ENCODE data around the gene IL34. TPM values are rescaled to one million over a fixed set of nuclear protein-coding genes. Genes with fewer than 3 reads are reported as not detected.
A peak's percentile ranks its signal among the peaks of the same experiment; 100 is the strongest.

Gene IL34
- polyA plus RNA-seq, 1 of the 3 experiments (the other 2 are of a cell fraction): 0.18 TPM

- Histone ChIP-seq H3K4me3 (ENCODE audit: low read depth in 2 of 2, low read length in 1 of 2) (no peak overlapping the region), H3K9me2 (no peaks in the 10 kb centered on the region), H3K36me3 (replicated peaks in 1 of 2; ENCODE audit: control insufficient read depth in 1 of 2, insufficient read depth in 2 of 2, low read length in 1 of 2) (no peaks in the 10 kb centered on the region), H3K4me2 (peak overlapping the region; percentile 74), H3K27ac (ENCODE audit: low read depth in 2 of 2, low read length in 1 of 2) (peak overlapping the region; percentile 88 to 98), H3K9me3 (no peaks in the 10 kb centered on the region), H3K79me2 (ENCODE audit: insufficient read depth) (no peaks in the 10 kb centered on the region), H3K27me3 (ENCODE audit: insufficient read depth) (no peaks in the 10 kb centered on the region), H4K20me1 (ENCODE audit: insufficient read depth) (no peaks in the 10 kb centered on the region), H3K4me1 (ENCODE audit: control insufficient read depth in 1 of 2, insufficient read depth in 2 of 2, low read depth in 1 of 2, low read length in 1 of 2) (peaks cover 62 to 100% of the 10 kb centered on the region in 2 experiments), H2AFZ (ENCODE audit: low read depth) (no peak overlapping the region), H3F3A (replicated peaks; ENCODE audit: insufficient read depth) (peaks cover 12% of the 10 kb centered on the region), H3K9ac (peak overlapping the region; percentile 81)
- 77% methylated on average over 7 of the region's 14 CpGs for WGBS (ENCODE audit: low lambda C conversion rate)
- ChIA-PET POLR2A (interaction anchor here (0.7 to 1.6 kb wide), 3 partner anchors 11 to 930 kb away, joined by 3 to 4 read pairs (median 4); no protein-coding TSS in a partner anchor), CTCF (interaction anchor here (1.0 to 2.4 kb wide), 5 partner anchors 17 to 79 kb away, joined by 4 to 12 read pairs (median 4); no protein-coding TSS in a partner anchor)
- DNase-seq: no peak
- TF ChIP-seq ELF1 (IDR thresholded peaks at IDR 0.05) (no peak), MEF2A (IDR thresholded peaks at IDR 0.05; ENCODE audit: borderline replicate concordance, low read depth) (no peak; the same call in 1 of the 2 replicates), FOXJ3 (CRISPR knock-in tag; IDR thresholded peaks at IDR 0.05) (no peak), GABPA (IDR thresholded peaks at IDR 0.05; ENCODE audit: low read depth) (no peak), RCOR1 (IDR thresholded peaks at IDR 0.05; ENCODE audit: low read length) (no peak), SIN3A (IDR thresholded peaks at IDR 0.05; ENCODE audit: borderline replicate concordance, low read depth, low read length) (no peak), EP300 (IDR thresholded peaks at IDR 0.05; ENCODE audit: borderline replicate concordance in 1 of 2, low read depth in 1 of 2, low read length in 1 of 2) (no peak), GATA2 (CRISPR knock-in tag; IDR thresholded peaks at IDR 0.05) (no peak), SMC3 (IDR thresholded peaks at IDR 0.05; ENCODE audit: low read depth, low read length) (no peak), JUND (IDR thresholded peaks at IDR 0.05) (no peak), RFX5 (IDR thresholded peaks at IDR 0.05; ENCODE audit: low read length) (no peak), MAX (IDR thresholded peaks at IDR 0.05; ENCODE audit: low read depth) (no peak)
Measured at GRCh38 chr16:70692130-70692872, 45.9 kb downstream of the IL34 start.

GRCh38 chr16:70692873-70693671, 46.7 kb downstream of the IL34 start:
- Histone ChIP-seq H3K27ac (ENCODE audit: low read depth in 2 of 2, low read length in 1 of 2) (peak overlapping the region; percentile 88 to 98), H3K9me3 (no peaks in the 10 kb centered on the region), H3F3A (replicated peaks; ENCODE audit: insufficient read depth) (peaks cover 12% of the 10 kb centered on the region), H3K4me3 (ENCODE audit: low read depth in 2 of 2, low read length in 1 of 2) (no peak overlapping the region), H3K27me3 (ENCODE audit: insufficient read depth) (no peaks in the 10 kb centered on the region), H3K36me3 (replicated peaks in 1 of 2; ENCODE audit: control insufficient read depth in 1 of 2, insufficient read depth in 2 of 2, low read length in 1 of 2) (no peaks in the 10 kb centered on the region), H3K9me2 (no peaks in the 10 kb centered on the region), H3K4me1 (ENCODE audit: control insufficient read depth in 1 of 2, insufficient read depth in 2 of 2, low read depth in 1 of 2, low read length in 1 of 2) (peaks cover 54 to 99% of the 10 kb centered on the region in 2 experiments), H4K20me1 (ENCODE audit: insufficient read depth) (no peaks in the 10 kb centered on the region), H3K4me2 (peak overlapping the region; percentile 74; the same call in 1 of the 2 replicates), H3K9ac (peak overlapping the region; percentile 81), H2AFZ (ENCODE audit: low read depth) (no peak overlapping the region), H3K79me2 (ENCODE audit: insufficient read depth) (no peaks in the 10 kb centered on the region)
- ChIA-PET CTCF (interaction anchor here (1.0 to 2.3 kb wide), 4 partner anchors 9 to 78 kb away, joined by 3 to 12 read pairs (median 4); no protein-coding TSS in a partner anchor), POLR2A (interaction anchor here (1.4 to 1.6 kb wide), 2 partner anchors 10 to 12 kb away, joined by 3 to 4 read pairs; no protein-coding TSS in a partner anchor)
- WGBS (ENCODE audit: low lambda C conversion rate): 83% methylated on average over 20 of the region's 29 CpGs
- no peak for TF ChIP-seq EZH2phosphoT487 (IDR thresholded peaks at IDR 0.05; ENCODE audit: borderline replicate concordance, low read depth)
- no peak for TF ChIP-seq NFIC (IDR thresholded peaks at IDR 0.05; ENCODE audit: borderline replicate concordance)
- TF ChIP-seq GABPA (IDR thresholded peaks at IDR 0.05; ENCODE audit: low read depth): no peak
- DNase-seq: no peak

Data from SK-N-SH (cell line).